GM21619 (cell line): ENCODE results near the gene CBX1.
"Not testable (repeated sequence)": the region's sequence is repeated elsewhere in the genome, so short reads cannot be mapped to it uniquely, and the experiment has no call there.

ENCODE experiments used
- ATAC-seq: cut with Tn5 transposase; IDR thresholded peaks from one replicate; pipeline ENCODE4 v1.9.1; 2021; ENCODE audit not compliant: unreplicated experiment

The CBX1 gene

DNA sequence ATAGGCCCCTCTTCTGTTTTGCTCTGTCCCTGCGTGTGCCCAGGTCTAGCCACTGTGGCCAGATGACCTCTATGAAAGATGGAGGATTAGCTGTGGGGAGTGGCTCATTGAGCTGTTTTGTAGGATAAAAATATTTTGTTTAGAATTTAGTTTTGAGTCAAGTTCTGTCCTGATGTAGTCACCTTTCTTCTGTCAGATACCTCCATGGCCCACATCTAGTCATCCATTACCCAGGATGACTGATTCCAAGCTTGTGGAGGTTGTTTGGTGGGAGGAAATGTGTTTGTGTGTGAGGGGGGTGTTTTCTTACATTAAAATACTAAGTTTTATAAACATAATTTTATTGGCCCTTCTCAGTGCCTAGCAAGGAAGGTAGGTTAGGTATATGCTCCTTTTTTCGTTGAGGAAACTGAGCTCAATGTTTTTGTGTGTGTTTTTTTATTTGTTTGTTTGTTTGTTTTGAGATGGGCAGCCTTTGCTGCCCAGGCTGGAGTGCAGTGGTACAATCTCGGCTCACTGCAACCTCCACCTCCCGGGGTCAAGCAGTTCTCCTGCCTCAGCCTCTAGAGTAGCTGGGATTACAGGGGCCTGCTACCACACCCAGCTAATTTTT lies 22.6 kb upstream of the CBX1 start:
- ATAC-seq: no peak

DNA sequence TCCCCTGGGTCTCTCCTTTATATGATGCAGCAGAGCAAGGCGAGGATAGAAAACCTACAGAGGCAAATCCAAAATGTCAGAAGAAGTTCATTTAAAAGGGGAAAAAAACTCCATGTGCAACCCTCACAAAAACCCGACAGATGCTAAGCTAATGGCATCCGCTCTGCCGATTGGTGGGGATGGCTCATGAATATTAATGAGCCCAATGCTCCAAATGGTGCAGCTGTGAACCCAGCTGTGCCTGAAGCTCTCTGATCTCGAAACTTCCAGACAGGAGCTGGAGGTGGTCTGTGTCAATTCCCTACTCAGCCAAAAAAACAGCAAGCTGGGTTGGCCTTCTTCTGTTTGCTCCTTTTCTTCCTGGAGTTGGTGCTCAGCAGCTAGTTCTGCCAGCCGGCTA lies 21.8 kb upstream of the CBX1 start:
- ATAC-seq: no peak

DNA sequence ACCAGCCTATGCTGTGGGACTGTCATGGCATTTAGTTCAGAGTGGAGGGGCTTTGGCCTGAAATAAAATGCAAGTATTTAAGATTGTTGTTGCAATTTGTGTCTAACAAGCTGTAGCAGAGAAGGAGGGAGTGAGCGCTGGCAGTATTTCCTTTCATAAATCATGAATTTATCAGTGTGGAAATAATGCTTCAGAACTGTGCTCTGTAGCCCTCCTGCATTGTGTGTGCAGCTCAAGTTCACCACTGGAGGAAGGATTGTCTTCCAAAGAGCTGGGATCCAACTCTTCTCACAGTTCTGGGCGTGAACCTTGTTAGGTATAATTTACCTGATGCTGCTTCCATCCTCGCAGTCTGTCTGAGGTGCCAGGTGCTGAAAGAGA lies 21.4 kb upstream of the CBX1 start:
- no peak for ATAC-seq

DNA sequence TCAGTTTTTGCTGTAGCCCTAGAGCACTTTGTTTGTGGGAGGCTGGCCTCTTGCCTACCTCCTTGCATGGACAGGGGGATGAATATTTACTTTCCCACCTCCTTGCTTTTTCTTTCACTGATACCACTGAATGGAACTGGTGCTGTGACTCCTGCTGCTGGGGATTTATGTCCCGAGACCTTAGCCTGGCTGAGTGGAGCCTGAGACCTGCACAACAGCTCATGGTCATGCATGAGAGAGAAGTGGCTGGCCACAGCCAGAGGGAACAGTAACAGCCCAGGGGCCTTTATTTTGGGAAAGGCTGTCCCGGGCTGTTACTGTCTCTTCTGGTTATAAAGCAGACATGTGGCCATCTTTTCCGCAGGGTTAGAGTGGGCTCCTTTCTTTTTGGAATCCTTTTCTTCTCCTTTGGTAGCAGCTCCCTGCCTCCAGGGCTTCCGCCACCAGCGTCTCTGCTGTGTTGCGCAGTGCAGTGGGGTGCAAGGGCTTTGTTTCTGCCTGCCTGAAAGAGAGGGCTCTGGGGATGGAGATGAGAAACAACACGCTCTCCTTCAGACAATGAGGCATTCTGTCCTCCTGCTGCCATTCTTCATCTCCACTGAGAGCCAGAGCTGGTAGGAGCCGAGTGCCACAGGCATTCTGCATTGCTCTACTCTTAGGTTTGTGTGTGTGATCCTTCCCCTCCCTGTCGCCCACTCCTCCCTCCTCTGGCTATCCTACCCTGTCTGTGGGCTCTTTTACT lies 20.8 kb upstream of the CBX1 start:
- no peak for ATAC-seq

DNA sequence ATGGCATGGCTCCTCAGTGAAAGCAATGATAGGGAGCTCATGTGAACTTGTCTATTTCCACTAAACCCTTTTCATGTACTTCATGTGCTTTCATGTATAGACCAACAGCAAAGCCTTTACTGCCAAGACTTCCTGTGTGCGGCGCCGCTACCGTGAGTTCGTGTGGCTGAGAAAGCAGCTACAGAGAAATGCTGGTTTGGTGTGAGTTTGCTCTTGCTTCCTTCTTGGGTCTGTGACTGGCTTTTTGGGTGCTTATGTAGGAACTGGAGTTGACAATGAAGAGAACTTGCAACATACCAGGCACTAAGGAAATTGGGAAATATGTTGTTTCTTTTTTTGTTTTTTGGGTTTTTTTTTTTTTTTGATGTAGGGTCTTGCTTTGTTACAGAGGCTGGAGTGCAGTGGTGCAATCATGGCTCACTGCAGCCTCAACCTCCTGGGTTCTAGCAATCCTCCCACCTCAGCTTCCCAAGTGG lies 12.0 kb upstream of the CBX1 start:
- ATAC-seq: no peak

DNA sequence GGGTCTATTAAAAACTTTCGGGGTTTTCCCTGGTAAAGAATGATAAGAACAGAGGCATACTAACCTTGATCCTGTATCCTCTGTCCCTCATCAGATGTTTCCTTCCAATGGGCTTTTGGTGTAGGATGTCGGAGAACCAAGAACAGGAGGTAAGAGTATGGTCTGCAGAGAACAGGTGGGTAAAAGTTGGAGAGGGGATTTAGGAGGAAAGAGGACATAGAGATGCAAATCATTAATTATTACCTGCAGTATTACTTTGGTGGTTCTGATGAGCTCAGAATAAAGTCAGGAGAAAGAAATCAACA lies 10.6 kb upstream of the CBX1 start:
- no peak for ATAC-seq

DNA sequence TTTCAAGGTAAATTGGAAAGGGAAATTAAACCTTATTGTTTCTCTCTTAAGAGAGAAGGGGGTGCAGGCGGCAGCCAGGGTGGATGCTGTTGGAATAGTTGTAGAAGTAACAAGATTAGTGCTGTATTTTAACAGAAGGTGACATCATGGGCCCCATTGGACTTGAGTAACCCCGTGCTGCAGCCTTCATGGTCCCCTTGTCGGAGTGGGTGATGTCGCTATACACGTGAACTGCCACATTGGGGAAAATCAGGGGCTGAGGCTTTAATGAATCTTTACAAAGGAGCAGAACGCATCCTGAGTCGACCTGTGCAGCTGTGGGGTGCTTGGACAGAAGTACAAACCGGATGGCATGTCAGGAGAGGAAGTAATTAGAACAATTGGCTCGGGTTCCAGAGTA lies 9.5 kb upstream of the CBX1 start:
- ATAC-seq: no peak

DNA sequence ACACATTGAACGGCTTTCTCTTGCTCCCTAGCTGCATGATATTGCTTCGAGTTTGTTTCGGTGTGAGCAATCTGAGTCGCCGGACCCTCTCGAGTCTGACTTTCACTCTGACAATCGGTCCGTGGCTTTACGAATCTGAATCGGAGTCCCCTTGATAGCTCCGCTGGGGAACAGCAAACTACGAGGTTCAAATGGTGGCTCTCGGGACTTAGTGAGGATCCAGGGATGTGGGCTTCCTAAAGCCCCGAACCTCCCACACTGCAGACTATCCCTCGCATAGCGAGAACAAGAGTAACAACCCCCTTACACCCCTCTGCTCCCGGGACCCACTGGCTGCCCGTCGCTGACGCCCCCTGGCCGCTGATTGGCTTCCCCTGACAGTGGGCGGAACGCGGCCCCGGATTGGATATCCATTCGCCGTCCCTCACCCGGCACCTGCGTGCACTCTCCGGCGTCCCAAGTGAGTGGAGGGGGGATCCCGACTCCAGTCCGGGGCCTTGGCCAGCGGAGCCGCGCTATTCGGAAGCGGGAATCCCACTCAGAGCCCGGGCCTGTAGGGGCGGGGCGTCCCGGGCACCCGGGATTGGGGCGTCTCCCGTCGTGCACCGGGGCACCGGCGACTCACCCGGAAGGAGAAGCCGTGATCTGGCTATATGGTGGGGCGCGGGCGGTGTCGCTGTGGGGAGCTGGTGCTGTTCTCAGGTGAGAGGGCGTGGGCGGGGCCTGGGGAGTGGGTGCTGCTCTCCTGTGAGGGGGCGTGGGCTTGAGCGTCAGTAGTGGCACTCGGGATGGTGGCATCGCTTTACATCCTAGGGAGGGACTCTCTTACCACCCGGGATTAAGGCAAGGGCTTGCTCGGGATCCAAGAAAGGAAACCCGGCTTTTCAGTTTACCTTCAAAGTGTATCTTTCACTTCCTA lies 6.1 kb upstream of the CBX1 start, which contains the start of gene SNX11:
Gene SNX11, plus strand, starts transcription at position 630 of the 919 bp plus-strand sequence. CDS start 4,278 bp downstream, outside the sequence.
- ATAC-seq: peak; percentile 71

DNA sequence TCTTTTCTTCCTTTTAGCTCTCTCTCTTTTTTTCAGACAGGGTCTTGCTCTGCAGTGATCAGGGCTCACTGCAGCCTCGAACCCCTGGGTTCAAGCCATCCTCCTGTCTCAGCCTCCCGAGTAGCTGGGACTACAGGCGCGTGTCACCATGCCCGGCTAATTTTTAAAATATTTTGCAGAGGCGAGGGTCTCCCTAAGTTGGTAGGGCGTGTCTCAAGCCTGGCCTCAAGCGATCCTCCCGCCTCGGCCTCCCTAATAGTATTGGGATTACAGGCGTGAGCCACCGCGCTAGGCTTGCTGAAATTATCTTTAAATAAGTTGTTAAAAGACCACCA lies 5.5 kb upstream of the CBX1 start:
- no peak for ATAC-seq

DNA sequence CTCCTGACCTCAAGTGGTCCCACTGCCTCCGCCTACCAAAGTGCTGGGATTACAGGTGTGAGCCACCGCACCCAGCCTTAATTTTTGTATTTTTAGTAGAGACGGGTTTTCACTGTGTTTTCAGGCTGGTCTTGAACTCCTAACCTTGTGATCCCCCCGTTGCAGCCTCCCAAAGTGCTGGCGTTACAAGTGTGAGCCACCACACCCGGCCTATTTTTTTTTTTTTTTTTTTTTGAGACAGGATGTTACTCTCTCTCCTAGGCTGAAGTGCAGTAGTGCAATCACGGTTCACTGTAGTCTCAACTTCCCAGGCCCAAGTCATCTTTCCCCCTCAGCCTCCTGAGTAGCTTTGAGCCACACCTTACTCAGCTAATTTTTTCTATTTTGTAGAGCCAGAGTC lies 3.2 kb upstream of the CBX1 start:
- no peak for ATAC-seq

DNA sequence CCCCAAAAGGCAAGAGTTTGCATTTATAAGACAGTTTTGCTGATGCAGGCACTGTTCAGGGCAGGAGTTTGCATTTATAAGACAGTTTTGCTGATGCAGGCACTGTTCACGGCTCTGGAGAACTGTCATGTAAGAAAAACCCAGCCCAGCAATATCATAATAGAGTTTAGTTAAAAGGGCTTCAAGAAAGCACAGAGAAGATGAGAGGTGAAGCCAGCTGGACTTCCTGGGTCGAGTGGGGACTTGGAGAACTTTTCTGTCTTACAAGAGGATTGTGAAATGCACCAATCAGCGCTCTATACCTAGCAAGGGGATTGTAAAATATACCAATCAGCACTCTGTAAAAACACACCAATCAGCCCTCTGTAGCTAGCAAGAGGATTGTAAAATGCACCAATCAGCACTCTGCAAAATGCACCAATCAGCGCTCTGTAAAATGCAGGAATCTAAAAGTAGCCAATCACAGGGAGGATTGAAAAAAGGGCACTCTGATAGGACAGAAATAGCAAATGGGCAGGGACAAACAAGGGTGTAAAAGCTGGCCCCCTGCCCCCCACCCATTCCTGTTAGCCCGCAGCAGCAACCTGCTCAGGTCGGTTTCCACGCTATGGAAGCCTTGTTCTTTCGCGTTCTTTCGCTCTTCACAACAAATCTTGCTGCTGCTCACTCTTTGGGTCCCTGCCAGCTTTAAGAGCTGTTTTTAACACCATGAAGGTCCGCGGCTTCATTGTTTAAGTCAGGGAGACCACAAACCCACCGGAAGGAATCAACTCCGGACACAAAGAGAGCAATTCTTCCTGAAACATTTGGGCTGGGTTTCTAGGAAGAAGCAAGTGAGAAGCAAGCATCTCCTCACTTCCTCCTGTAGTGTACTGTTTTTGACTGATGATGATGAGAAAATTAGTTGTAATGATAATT lies 1.8 kb upstream of the CBX1 start:
- no peak for ATAC-seq

DNA sequence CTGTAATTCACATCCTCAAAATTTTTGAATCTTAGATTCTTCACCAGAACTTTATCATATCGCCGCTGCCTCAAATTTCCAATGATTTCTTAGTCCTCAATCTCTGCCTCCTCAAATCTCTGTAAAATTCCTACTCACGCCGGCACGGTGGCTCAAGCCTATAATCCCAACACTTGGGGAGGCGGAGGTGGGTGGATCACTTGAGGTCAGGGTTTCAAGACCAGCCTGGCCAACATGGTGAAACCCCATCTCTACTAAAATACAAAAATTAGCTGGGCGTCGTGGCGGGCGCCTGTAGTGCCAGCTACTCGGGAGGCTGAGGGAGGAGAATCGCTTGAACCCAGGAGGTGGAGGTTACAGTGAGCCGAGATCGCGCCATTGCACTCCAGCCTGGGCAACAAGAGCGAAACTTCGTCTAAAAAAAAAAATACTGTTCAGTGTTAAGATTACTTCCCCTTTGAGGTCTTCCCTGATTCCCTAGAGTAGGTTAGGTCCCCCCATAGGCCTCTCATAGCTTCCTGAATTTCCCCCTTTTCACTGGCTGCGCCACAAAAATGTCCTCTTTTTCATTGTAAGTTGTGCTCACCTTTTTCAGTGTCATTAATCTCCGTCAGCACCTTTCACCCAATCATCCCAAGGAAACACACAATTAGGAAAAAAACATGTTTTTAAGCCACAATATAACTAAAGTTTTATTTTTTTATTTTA lies 919 bp upstream of the CBX1 start:
- no peak for ATAC-seq

DNA sequence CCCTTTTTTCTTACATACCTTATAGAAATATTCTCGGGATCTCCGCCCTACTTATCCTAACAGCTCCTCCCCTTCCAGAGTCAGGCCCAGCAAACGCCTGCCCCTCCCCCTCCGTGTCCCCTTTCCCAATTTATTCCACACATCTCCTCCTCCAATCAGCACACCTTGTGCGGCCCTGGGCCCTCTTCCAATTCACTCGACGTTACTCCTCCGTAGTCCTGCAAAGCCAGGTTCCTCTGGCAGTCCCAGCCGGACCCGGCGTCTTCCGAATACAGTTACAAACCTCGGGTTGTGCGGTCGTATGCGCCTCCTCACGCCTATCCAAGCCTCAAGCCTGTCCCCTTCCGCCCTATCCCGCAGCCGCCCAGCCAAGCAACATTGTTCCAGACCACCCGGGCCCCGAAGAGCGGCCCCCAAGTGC lies 677 bp downstream of the CBX1 start:
- no peak for ATAC-seq

DNA sequence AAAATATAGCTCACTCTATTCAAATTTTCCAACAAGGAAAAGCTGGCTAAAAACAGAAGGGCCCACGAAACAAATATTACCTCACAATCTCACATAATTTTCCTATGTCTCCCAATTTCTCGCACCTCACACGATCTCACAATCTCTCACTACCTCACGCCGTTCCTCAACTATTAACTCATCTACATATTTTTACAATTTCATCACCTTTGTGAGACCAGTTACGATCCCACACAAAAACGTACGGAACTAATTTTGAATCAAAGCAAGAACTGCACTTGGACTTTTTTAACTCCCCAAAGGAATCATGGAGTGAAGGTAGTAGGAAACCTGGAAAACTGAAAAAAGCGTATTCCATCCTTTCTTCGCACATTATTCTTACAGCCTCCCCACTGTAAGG lies 1.1 kb downstream of the CBX1 start:
- ATAC-seq: no peak

DNA sequence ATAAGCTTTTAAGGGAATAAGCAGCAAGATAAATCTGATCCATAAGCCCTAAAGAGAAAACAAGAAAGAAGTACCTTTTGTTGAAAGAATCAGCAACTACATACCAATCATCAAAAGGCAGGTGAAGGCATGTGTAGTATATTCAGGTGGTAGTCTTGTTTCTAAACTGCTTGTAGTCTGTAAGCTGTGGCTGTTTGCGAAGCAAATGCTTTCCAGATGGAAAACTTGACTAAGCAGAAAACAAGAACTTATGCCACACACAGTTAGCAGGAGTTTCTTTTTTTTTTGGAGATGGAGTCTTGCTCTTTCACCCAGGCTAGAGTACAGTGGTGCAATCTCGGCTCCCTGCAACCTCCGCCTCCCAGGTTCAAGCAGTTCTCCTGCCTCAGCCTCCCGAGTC lies 5.7 kb downstream of the CBX1 start:
- ATAC-seq: no peak

DNA sequence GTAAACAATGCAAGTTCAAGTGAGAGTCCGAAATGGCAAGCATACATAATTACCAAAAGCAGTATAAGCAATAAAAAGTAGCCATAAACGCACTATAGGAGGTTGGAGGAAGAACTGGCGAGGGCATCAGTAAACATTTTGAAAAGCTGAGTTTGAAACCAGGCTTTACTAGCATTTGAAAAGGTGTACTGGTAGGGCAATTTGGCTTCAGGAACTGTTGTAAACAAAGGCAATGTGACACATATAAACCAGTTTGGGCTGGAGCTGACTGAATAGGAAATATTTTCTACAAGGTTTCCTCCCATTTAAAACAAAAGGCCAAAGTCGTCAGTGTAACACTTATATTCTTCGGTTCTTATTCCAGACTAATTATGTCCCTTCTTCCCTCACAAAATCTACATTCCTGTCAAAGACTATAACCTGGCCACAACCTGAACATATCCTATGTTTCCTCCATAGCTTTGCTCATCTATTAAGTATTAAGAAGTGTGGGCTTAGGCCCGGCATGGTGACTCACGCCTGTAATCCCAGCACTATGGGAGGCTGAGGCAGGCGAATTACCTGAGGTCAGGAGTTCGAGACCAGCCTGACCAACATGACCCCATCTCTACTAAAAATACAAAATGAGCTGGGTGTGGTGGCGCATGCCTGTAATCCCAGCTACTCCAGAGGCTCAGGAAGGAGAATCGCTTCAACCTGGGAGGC lies 7.8 kb downstream of the CBX1 start:
- no peak for ATAC-seq

DNA sequence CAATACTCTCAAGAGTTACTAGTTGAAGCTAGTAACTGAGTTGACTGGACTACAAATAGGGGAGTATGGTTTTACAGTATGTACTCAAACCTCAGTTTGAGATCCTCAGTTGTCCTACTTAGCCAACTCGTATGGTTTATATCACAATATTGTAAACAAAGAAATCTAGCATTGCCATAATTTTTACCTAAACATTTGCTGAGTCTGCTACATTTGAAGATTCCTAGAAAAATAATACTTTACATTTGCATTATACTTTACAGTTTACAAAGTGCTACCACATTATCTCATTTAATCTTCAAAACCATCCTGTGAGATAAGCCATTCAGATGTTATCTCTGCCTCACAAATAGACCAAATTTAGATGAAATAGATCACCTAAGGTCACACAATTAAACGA lies 16.3 kb downstream of the CBX1 start:
- no peak for ATAC-seq

DNA sequence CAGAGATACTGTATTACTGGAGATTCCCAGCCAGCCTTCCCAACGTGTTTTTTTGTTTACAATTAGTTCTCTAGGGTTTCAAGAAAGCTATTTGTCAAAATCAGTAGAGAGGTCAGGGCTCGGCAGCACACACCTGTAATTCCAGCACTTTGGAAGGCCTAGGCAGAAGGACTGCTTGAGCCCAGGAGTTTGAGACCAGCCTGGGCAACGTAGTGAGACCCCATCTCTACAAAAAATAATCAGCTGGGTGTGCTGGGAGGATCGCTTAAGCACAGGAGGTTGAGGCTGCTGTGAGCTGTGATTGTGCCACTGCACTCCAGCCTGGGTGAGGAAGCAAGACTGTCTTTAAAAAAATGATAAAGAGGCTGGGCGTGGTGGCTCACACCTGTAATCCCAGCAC lies 19.4 kb downstream of the CBX1 start:
- no peak for ATAC-seq

DNA sequence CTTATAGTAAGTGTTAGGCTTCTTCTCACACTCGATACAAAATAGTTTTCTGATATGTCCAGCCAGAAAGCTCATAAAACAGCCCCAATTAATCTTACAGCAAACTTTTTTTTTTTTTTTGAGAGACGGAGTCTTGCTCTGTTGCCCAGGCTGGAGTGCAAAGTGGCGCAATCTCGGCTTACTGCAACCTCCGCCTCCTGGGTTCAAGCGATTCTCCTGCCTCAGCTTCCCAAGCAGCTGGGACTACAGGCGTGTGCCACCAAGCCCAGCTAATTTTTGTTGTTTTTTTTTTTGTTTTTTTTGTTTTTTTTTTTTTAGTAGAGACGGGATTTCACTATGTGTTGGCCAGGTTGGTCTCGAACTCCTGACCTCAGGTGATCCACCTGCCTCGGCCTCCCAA lies 24.1 kb downstream of the CBX1 start:
- not testable (repeated sequence) for ATAC-seq
